GM10248 (cell line): Measurements from ENCODE around the gene SEBOX.

Experiments used
- CTCF ChIA-PET: fragments of 300-600 bp; sonication (Branson Sonifier 250); formaldehyde crosslinking; extraction: SDS; loops from one replicate; lab custom pipeline; 2021; ENCODE audit warnings: antibody characterized with exemption; lab: Yijun Ruan, JAX
- POLR2A ChIA-PET: fragments of 350-650 bp; sonication (Branson Sonifier 250); formaldehyde crosslinking; extraction: SDS; loops from one replicate; lab custom pipeline; 2020; ENCODE audit warnings: antibody characterized with exemption; lab: Yijun Ruan, JAX
- DNase-seq: peaks from one replicate; pipeline ENCODE4 v3.0.0; 2012; ENCODE audit errors: extremely low spot score
- CTCF ChIP-seq: IDR thresholded peaks from 2 replicates; pipeline ENCODE4 v1.5.1; 2012; ENCODE audit warnings: mild to moderate bottlenecking, low read depth; ENCODE audit errors: extremely low read depth, missing control alignments, control extremely low read depth

The SEBOX gene

GRCh38 chr17:28327709-28328108 is 37.3 kb downstream of the SEBOX start:
- ChIA-PET CTCF (interaction anchor here (1.3 to 2.1 kb wide), 2 partner anchors 30 to 76 kb away, joined by 4 to 6 read pairs; no protein-coding TSS in a partner anchor), POLR2A (no interaction called here)
- TF ChIP-seq CTCF: no peak
- DNase-seq: no peak

GRCh38 chr17:28327031-28327607 is 37.9 kb downstream of the SEBOX start:
- ChIA-PET POLR2A (no interaction called here), CTCF (interaction anchor here (2.1 kb wide), 1 partner anchor 29 kb away, joined by 6 read pairs; no protein-coding TSS in a partner anchor)
- TF ChIP-seq CTCF: no peak
- no peak for DNase-seq

- DNase-seq: no peak
- CTCF ChIA-PET: interaction anchor here (0.9 to 1.5 kb wide), 6 partner anchors 9 to 31 kb away, joined by 3 to 4 read pairs (median 3); partner anchors contain the start of genes IFT20, POLDIP2 and TNFAIP1
- TF ChIP-seq CTCF: no peak
- POLR2A ChIA-PET: no interaction called here
Measured at GRCh38 chr17:28326114-28326513, 38.9 kb downstream of the SEBOX start.

- TF ChIP-seq CTCF: no peak
- no peak for DNase-seq
- POLR2A ChIA-PET: no interaction called here
- CTCF ChIA-PET: interaction anchor here (1.1 to 1.5 kb wide), 5 partner anchors 10 to 32 kb away, joined by 3 to 4 read pairs (median 3); partner anchors contain the start of genes IFT20, POLDIP2 and TNFAIP1
Measured at GRCh38 chr17:28325211-28325610, 39.8 kb downstream of the SEBOX start.

GRCh38 chr17:28324781-28325180 is 40.2 kb downstream of the SEBOX start:
- TF ChIP-seq CTCF: no peak
- POLR2A ChIA-PET: no interaction called here
- DNase-seq: no peak
- CTCF ChIA-PET: interaction anchor here (1.4 to 1.5 kb wide), 2 partner anchors 14 to 23 kb away, joined by 3 read pairs; no protein-coding TSS in a partner anchor

GRCh38 chr17:28324267-28324745 is 40.7 kb downstream of the SEBOX start:
- no peak for DNase-seq
- no peak for TF ChIP-seq CTCF
- CTCF ChIA-PET: no interaction called here
- POLR2A ChIA-PET: no interaction called here
